GM12878 (cell line): ENCODE measurements around the gene SCYL1. TPM values are rescaled to one million over a fixed set of nuclear protein-coding genes. Genes with fewer than 3 reads are reported as not detected.

ENCODE experiments used
- ATAC-seq: fragments of 200-7000 bp; cut with Tn5 transposase; 3 replicates; pipeline ENCODE4 v1.9.1; 2020; ENCODE audit warnings: mild to moderate bottlenecking, moderate library complexity
- BruUV-seq: library from RNA; stranded (reverse); fragments of 400-500 nt; replicated peaks from 2 replicates; lab custom pipeline; 2021; lab: Mats Ljungman, UMichigan
- CTCF ChIA-PET: fragments of 300-600 bp; sonication (Branson Sonifier 250); formaldehyde crosslinking; extraction: SDS; loops from one replicate; lab custom pipeline; 2021; ENCODE audit warnings: inconsistent platforms; lab: Yijun Ruan, JAX
- POLR2A ChIA-PET: fragments of 350-600 bp; formaldehyde crosslinking; extraction: SDS; loops from one replicate; lab custom pipeline; 2021; ENCODE audit warnings: inconsistent platforms; lab: Charles Lee
- RAD21 ChIA-PET: fragments of 300-600 bp; sonication (Branson Sonifier 250); formaldehyde crosslinking; loops from one replicate; lab custom pipeline; 2023; ENCODE audit warnings: antibody characterized with exemption; ENCODE audit not compliant: unreplicated experiment; lab: Charles Lee
- SMC1A ChIA-PET: fragments of 300-600 bp; sonication (Branson Sonifier 250); formaldehyde crosslinking; loops from one replicate; lab custom pipeline; 2023; ENCODE audit not compliant: unreplicated experiment, uncharacterized antibody; lab: Charles Lee
- DNase-seq: peaks from one replicate; pipeline ENCODE4 v3.0.0-alpha.2; 2011; ENCODE audit warnings: low read depth, low spot score
- FAIRE-seq: peaks from 3 replicates; lab custom pipeline; 2011; peaks lifted over from hg19 to GRCh38; lab: Jason Lieb, UNC
- H2AFZ ChIP-seq: 2 replicates; pipeline ENCODE4 v1.6.0; 2011; ENCODE audit warnings: low read depth, low read length, control low read depth; ENCODE audit not compliant: control insufficient read depth
- H3K27ac ChIP-seq: 2 replicates; pipeline ENCODE4 v1.5.1; 2011; ENCODE audit warnings: control low read depth; ENCODE audit not compliant: control insufficient read depth, insufficient read depth
- H3K27me3 ChIP-seq, 2 experiments: replicated peaks in 1 of 2; 2 replicates each; pipeline versions ENCODE4 v1.6.0 to v1.6.1; 2011; ENCODE audit warnings: low read length in 1 of 2; ENCODE audit not compliant: control insufficient read depth in 2 of 2, insufficient read depth in 2 of 2
- H3K36me3 ChIP-seq, 2 experiments: 2 replicates each; pipeline ENCODE4 v1.5.1; 2011; ENCODE audit warnings: low read length in 1 of 2; ENCODE audit not compliant: control insufficient read depth in 2 of 2, insufficient read depth in 2 of 2
- H3K4me1 ChIP-seq: 2 replicates; pipeline ENCODE4 v1.6.1; 2011; ENCODE audit warnings: mild to moderate bottlenecking, low read length, moderate library complexity, mixed read lengths; ENCODE audit not compliant: control insufficient read depth, insufficient read depth
- H3K4me2 ChIP-seq: 2 replicates; pipeline ENCODE4 v1.6.0; 2011; ENCODE audit warnings: control low read depth; ENCODE audit not compliant: control insufficient read depth, insufficient read depth
- H3K4me3 ChIP-seq: fragments of 200-600 bp; sonication (generic); 2 replicates; pipeline ENCODE4 v1.5.1; 2016
- H3K79me2 ChIP-seq: 2 replicates; pipeline ENCODE4 v1.6.0; 2011; ENCODE audit warnings: low read length; ENCODE audit not compliant: control insufficient read depth, insufficient read depth
- H3K9ac ChIP-seq: 2 replicates; pipeline ENCODE4 v1.8.0; 2011; ENCODE audit warnings: low read length, control low read depth, mixed read lengths; ENCODE audit not compliant: control insufficient read depth, insufficient read depth
- H3K9me3 ChIP-seq: replicated peaks from 3 replicates; pipeline ENCODE4 v1.5.1; 2011; ENCODE audit warnings: mild to moderate bottlenecking, low read length; ENCODE audit not compliant: control insufficient read depth, insufficient read depth
- H4K20me1 ChIP-seq: 2 replicates; pipeline ENCODE4 v1.6.0; 2011; ENCODE audit not compliant: control insufficient read depth, insufficient read depth
- KDM1A ChIP-seq: fragments of 200-600 bp; sonication (generic); IDR thresholded peaks from 2 replicates; pipeline ENCODE4 v1.6.1; 2016; ENCODE audit warnings: borderline replicate concordance
- MYC ChIP-seq: IDR thresholded peaks from 2 replicates; pipeline ENCODE4 v1.6.1; 2011; ENCODE audit warnings: mild to moderate bottlenecking, low read length, moderate library complexity, inconsistent platforms; ENCODE audit not compliant: insufficient read depth, insufficient replicate concordance, insufficient read length, severe bottlenecking
- NR2C2 ChIP-seq: IDR thresholded peaks from 2 replicates; pipeline ENCODE4 v1.6.1; 2011; ENCODE audit warnings: borderline replicate concordance, low read depth; ENCODE audit not compliant: control insufficient read depth, insufficient read length
- POU2F2 ChIP-seq: IDR thresholded peaks from 3 replicates; pipeline ENCODE4 v1.6.1; 2011; ENCODE audit warnings: low read depth, mild to moderate bottlenecking, low read length, borderline replicate concordance
- RCOR1 ChIP-seq: conservative IDR thresholded peaks from 2 replicates; pipeline ENCODE4 v1.6.1; 2012; ENCODE audit warnings: low read depth, low read length, improper control_type of control experiment
- SIN3A ChIP-seq: IDR thresholded peaks from 2 replicates; pipeline ENCODE4 v1.6.1; 2012; ENCODE audit warnings: low read depth, low read length, improper control_type of control experiment
- SMAD1 ChIP-seq: fragments of 450-650 bp; IDR thresholded peaks from 2 replicates; pipeline ENCODE4 v1.6.1; 2018; ENCODE audit warnings: mild to moderate bottlenecking, low read depth; ENCODE audit not compliant: partially characterized antibody
- SREBF1 ChIP-seq: IDR thresholded peaks from 2 replicates; pipeline ENCODE4 v1.6.1; 2012; ENCODE audit warnings: mild to moderate bottlenecking, low read length
- STAT1 ChIP-seq: fragments of 450-650 bp; conservative IDR thresholded peaks from 2 replicates; pipeline ENCODE4 v1.6.1; 2014; ENCODE audit warnings: antibody characterized with exemption, mild to moderate bottlenecking
- TCF3 ChIP-seq: IDR thresholded peaks from 2 replicates; pipeline ENCODE4 v1.6.1; 2012; ENCODE audit warnings: low read depth, mild to moderate bottlenecking, low read length, borderline replicate concordance; ENCODE audit not compliant: insufficient read depth
- ZNF24 ChIP-seq: fragments of 450-650 bp; IDR thresholded peaks from 2 replicates; pipeline ENCODE4 v1.6.1; 2017; ENCODE audit warnings: antibody characterized with exemption, mild to moderate bottlenecking
- ZZZ3 ChIP-seq: IDR thresholded peaks from 2 replicates; pipeline ENCODE4 v1.6.1; 2011; ENCODE audit warnings: low read depth; ENCODE audit not compliant: control insufficient read depth, insufficient read length
- WGBS: methylation state at CpG from one replicate; pipeline ENCODE4 v1.1.6; 2016; ENCODE audit warnings: low lambda C conversion rate; ENCODE audit not compliant: insufficient replicate concordance, insufficient coverage; ENCODE audit errors: missing lambda C conversion rate; 5-methylcytosine and 5-hydroxymethylcytosine counted together
- in situ Hi-C: fragments of 300-500 bp; cut with MboI; formaldehyde crosslinking; loops from 9 replicates; pipeline ENCODE4 v1.14.3; 2018; ENCODE audit warnings: mixed read lengths
- intact Hi-C: fragments of 100-400 bp; cut with micrococcal nuclease; formaldehyde crosslinking; loops from one replicate; pipeline ENCODE4 v1.14.2; 2022; ENCODE audit not compliant: unreplicated experiment
- polyA plus RNA-seq, 11 experiments: library from polyadenylated mRNA; depleted of rRNA in 4 of 11; unstranded in 6 of 11; stranded (reverse) in 5 of 11; fragments of >200 nt; fragmentation: Nextera tagmentation in 4 of 11; fragmentation: Illumina TruSeq in 1 of 11; extraction: Ambion mirVana in 4 of 11; extraction: Trizol in 1 of 11; gene quantifications; 1 replicate in 1 of 11; 2 replicates in 10 of 11; pipeline versions ENCODE4 v1.2.1 to v1.2.3, GENCODE V29; 2011 to 2016; ENCODE audit warnings: inconsistent platforms in 2 of 11, missing spikeins in 2 of 11, low read depth in 1 of 11
- total RNA-seq, 4 experiments: library from RNA; depleted of rRNA in 3 of 4; stranded (reverse); fragments of >200 nt in 3 of 4; fragmentation: Illumina TruSeq in 1 of 4; extraction: Trizol in 1 of 4; gene quantifications; 2 replicates each; pipeline versions ENCODE4 v1.2.1 to v1.2.3, GENCODE V29; 2013 to 2021
- TF ChIP-seq, protein P1 (sequence below): fragments of 450-650 bp; IDR thresholded peaks from 2 replicates; pipeline ENCODE4 v1.6.1; 2017; ENCODE audit warnings: antibody characterized with exemption, mild to moderate bottlenecking, moderate library complexity
- TF ChIP-seq, protein P2 (sequence below): IDR thresholded peaks from 2 replicates; pipeline ENCODE4 v1.6.1; 2012; ENCODE audit warnings: low read depth, low read length, improper control_type of control experiment
- TF ChIP-seq, protein P3 (sequence below): fragments of 150-350 bp; IDR thresholded peaks from 2 replicates; pipeline ENCODE4 v1.6.1; 2016; ENCODE audit warnings: low read depth, low read length

Gene SCYL1
- total and polyA plus RNA-seq, 10 of the 15 experiments (the other 5 are each of a cell fraction or from before 2014, with no cell fraction given) = 0.80 to 82.7 (median 51.2) TPM

DNA sequence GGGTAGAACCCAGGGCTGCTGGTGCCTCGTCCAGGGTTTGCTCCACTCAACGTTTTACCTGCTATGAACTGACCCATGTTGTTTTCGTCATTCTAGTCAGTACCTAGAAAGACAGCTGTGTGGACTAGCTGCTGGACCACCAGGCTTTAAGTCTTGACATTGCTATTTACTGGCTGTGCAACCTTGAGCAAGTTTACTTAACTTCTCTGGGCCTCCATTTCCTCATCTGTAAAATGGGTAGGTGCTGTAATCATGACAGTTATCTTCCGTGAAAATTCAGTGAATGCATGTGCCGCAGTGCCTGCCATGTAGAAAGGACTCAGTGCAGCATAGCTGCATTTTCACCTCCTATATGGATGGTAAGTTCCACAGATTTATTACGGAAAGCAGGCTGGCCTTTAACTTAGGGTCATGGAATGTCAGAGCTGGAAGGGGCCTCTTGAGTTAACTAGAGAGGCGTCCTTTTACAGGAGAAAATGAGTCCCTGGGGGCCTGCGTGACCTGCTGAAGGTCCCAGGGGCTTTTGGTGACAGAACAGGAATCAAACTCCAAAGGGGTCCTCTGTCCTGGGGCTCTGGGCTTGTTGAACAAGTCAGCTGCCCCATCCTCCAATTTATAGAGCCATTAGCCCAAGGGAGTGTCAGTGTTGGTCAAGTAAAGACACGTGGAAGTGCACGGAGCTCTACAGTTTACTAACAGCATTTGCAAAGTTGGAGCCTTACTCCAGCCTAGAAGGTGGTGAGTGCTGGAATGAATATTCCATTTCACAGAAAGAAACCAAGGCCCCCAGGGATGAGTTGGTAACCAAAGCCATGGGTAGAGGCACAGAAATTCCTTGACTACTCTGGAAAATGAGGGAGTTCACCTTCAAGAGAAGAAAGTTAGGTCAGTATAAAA lies 38.1 kb upstream of the SCYL1 start:
- H3K36me3 ChIP-seq = no peaks in the 10 kb centered on the region
- no peak overlapping the region for H3K9ac ChIP-seq
- ChIA-PET CTCF (interaction anchor here (1.6 to 27.9 kb wide), 3 partner anchors 12 to 15 kb away, joined by 3 to 728 read pairs (median 14); partner anchors contain the start of gene MALAT1), SMC1A (interaction anchor here (2.1 to 15.8 kb wide), 5 partner anchors 9 to 70 kb away, joined by 8 to 146 read pairs (median 31); partner anchors contain the start of gene MALAT1), RAD21 (interaction anchor here (0.8 to 3.2 kb wide), 7 partner anchors 7 to 70 kb away, joined by 3 to 29 read pairs (median 6); partner anchors contain the start of gene MALAT1), POLR2A (interaction anchor here (0.5 to 16.2 kb wide), 8 partner anchors 9 to 68 kb away, joined by 3 to 429 read pairs (median 10); partner anchors contain the start of gene MALAT1)
- intact Hi-C loops (no loop called here), in situ Hi-C loops (no loop called here)
- H3K27me3 ChIP-seq = no peaks in the 10 kb centered on the region
- TSS peak; percentile 79 for BruUV-seq
- no peaks in the 10 kb centered on the region for H4K20me1 ChIP-seq
- FAIRE-seq = no peak
- 83% methylated on average over 10 of the region's 10 CpGs for WGBS
- H3K9me3 ChIP-seq = no peaks in the 10 kb centered on the region
- H3K27ac ChIP-seq = peak overlapping the region; percentile 56
- H2AFZ ChIP-seq = no peak overlapping the region
- H3K79me2 ChIP-seq = peaks cover 7% of the 10 kb centered on the region
- no peak for DNase-seq
- H3K4me1 ChIP-seq = peaks cover 53% of the 10 kb centered on the region
- H3K4me2 ChIP-seq = peak overlapping the region; percentile 87; the same call in 1 of the 2 replicates
- H3K4me3 ChIP-seq = no peak overlapping the region
- no peak for ATAC-seq
- TF ChIP-seq KDM1A (no peak), SIN3A (no peak), ZNF24 (no peak), SMAD1 (no peak), NR2C2 (no peak), ZZZ3 (no peak), RCOR1 (no peak), MYC (no peak), POU2F2 (no peak), TCF3 (no peak), SREBF1 (no peak), STAT1 (no peak)
- TF ChIP-seq, protein P1, sequence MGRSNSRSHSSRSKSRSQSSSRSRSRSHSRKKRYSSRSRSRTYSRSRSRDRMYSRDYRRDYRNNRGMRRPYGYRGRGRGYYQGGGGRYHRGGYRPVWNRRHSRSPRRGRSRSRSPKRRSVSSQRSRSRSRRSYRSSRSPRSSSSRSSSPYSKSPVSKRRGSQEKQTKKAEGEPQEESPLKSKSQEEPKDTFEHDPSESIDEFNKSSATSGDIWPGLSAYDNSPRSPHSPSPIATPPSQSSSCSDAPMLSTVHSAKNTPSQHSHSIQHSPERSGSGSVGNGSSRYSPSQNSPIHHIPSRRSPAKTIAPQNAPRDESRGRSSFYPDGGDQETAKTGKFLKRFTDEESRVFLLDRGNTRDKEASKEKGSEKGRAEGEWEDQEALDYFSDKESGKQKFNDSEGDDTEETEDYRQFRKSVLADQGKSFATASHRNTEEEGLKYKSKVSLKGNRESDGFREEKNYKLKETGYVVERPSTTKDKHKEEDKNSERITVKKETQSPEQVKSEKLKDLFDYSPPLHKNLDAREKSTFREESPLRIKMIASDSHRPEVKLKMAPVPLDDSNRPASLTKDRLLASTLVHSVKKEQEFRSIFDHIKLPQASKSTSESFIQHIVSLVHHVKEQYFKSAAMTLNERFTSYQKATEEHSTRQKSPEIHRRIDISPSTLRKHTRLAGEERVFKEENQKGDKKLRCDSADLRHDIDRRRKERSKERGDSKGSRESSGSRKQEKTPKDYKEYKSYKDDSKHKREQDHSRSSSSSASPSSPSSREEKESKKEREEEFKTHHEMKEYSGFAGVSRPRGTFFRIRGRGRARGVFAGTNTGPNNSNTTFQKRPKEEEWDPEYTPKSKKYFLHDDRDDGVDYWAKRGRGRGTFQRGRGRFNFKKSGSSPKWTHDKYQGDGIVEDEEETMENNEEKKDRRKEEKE = no peak
- TF ChIP-seq, protein P2, sequence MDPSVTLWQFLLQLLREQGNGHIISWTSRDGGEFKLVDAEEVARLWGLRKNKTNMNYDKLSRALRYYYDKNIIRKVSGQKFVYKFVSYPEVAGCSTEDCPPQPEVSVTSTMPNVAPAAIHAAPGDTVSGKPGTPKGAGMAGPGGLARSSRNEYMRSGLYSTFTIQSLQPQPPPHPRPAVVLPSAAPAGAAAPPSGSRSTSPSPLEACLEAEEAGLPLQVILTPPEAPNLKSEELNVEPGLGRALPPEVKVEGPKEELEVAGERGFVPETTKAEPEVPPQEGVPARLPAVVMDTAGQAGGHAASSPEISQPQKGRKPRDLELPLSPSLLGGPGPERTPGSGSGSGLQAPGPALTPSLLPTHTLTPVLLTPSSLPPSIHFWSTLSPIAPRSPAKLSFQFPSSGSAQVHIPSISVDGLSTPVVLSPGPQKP = no peak
- TF ChIP-seq, protein P3, sequence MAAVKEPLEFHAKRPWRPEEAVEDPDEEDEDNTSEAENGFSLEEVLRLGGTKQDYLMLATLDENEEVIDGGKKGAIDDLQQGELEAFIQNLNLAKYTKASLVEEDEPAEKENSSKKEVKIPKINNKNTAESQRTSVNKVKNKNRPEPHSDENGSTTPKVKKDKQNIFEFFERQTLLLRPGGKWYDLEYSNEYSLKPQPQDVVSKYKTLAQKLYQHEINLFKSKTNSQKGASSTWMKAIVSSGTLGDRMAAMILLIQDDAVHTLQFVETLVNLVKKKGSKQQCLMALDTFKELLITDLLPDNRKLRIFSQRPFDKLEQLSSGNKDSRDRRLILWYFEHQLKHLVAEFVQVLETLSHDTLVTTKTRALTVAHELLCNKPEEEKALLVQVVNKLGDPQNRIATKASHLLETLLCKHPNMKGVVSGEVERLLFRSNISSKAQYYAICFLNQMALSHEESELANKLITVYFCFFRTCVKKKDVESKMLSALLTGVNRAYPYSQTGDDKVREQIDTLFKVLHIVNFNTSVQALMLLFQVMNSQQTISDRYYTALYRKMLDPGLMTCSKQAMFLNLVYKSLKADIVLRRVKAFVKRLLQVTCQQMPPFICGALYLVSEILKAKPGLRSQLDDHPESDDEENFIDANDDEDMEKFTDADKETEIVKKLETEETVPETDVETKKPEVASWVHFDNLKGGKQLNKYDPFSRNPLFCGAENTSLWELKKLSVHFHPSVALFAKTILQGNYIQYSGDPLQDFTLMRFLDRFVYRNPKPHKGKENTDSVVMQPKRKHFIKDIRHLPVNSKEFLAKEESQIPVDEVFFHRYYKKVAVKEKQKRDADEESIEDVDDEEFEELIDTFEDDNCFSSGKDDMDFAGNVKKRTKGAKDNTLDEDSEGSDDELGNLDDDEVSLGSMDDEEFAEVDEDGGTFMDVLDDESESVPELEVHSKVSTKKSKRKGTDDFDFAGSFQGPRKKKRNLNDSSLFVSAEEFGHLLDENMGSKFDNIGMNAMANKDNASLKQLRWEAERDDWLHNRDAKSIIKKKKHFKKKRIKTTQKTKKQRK = no peak
